GM12892 (cell line): Measurements from ENCODE around the gene TYW1.
"Not testable (repeated sequence)": the region's sequence is repeated elsewhere in the genome, so short reads cannot be mapped to it uniquely, and the experiment has no call there.

ENCODE experiments used
- POLR2A ChIP-seq: IDR thresholded peaks from 2 replicates; pipeline ENCODE4 v1.6.1; 2011; ENCODE audit warnings: low read depth, low read length, control low read depth
- TAF1 ChIP-seq: IDR thresholded peaks from 2 replicates; pipeline ENCODE4 v1.6.1; 2011; ENCODE audit warnings: low read depth, mild to moderate bottlenecking, control low read depth, low read length, borderline replicate concordance

DNA sequence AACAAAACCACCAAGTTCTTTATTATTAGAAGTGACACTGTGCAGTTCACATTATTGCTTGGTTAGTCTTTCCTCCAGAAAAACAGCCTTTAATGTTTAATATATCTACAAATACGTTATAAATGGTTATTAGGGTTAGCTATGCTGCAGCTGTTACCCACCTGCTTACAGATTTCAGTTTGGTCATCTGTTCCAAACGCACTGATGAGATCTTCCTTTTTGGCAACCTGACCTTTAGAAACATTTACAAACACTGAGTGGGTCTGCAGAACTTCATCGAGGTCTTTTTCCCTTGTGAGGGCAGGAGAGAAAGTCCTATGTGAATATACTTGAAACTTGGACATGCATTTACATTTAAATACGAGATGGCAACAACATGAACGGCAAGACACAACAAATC lies 2.6 kb upstream of the TYW1 start:
- TF ChIP-seq POLR2A, TAF1: not testable (repeated sequence)
